MCF 10A (cell line): ENCODE measurements around the gene PRKAR1B. TPM values are rescaled to one million over a fixed set of nuclear protein-coding genes. Genes with fewer than 3 reads are reported as not detected.
A peak's percentile ranks its signal among the peaks of the same experiment; 100 is the strongest.

Experiments used
- BruUV-seq: library from RNA; stranded (reverse); fragments of 400-500 nt; replicated peaks from 2 replicates; lab custom pipeline; 2021; lab: Mats Ljungman, UMichigan
- CTCF ChIA-PET: fragments of 300-600 bp; sonication (Branson Sonifier 250); formaldehyde crosslinking; extraction: SDS; loops from one replicate; lab custom pipeline; 2021; ENCODE audit warnings: antibody characterized with exemption, inconsistent platforms; lab: Yijun Ruan, JAX
- POLR2A ChIA-PET: fragments of 300-600, 350-650 bp; sonication (Branson Sonifier 250); formaldehyde crosslinking; extraction: SDS; loops from one replicate; lab custom pipeline; 2020; ENCODE audit warnings: antibody characterized with exemption, inconsistent platforms; lab: Yijun Ruan, JAX
- DNase-seq: peaks from one replicate; pipeline ENCODE4 v3.0.0-alpha.2; 2018; ENCODE audit not compliant: unreplicated experiment
- H3K27ac Mint-ChIP-seq: one replicate; pipeline ENCODE4 v1.8.0; 2022; ENCODE audit warnings: mild to moderate bottlenecking, low read depth, mixed read lengths; ENCODE audit not compliant: unreplicated experiment
- H3K27me3 Mint-ChIP-seq: one replicate; pipeline ENCODE4 v1.8.0; 2022; ENCODE audit warnings: mixed read lengths; ENCODE audit not compliant: insufficient read depth, unreplicated experiment
- H3K36me3 Mint-ChIP-seq: one replicate; pipeline ENCODE4 v1.8.0; 2022; ENCODE audit warnings: mild to moderate bottlenecking, moderate library complexity, mixed read lengths; ENCODE audit not compliant: insufficient read depth, unreplicated experiment
- H3K4me1 Mint-ChIP-seq: one replicate; pipeline ENCODE4 v1.8.0; 2022; ENCODE audit warnings: mixed read lengths; ENCODE audit not compliant: insufficient read depth, unreplicated experiment
- H3K4me3 Mint-ChIP-seq: one replicate; pipeline ENCODE4 v1.8.0; 2022; ENCODE audit warnings: mild to moderate bottlenecking, moderate library complexity, mixed read lengths; ENCODE audit not compliant: unreplicated experiment
- H3K9me3 Mint-ChIP-seq: one replicate; pipeline ENCODE4 v1.8.0; 2022; ENCODE audit warnings: mixed read lengths; ENCODE audit not compliant: unreplicated experiment
- CTCF ChIP-seq: fragments of 200-600 bp; IDR thresholded peaks from one replicate; pipeline ENCODE4 v1.8.0; 2022; ENCODE audit warnings: antibody characterized with exemption, mild to moderate bottlenecking; ENCODE audit not compliant: unreplicated experiment
- intact Hi-C: fragments of 100-400 bp; cut with micrococcal nuclease; formaldehyde crosslinking; loops from 2 replicates; pipeline ENCODE4 v1.14.1; 2022
- total RNA-seq: library from RNA; stranded (reverse); gene quantifications from 2 replicates; pipeline ENCODE4 v1.2.3, GENCODE V29; 2022

The PRKAR1B gene
- total RNA-seq, 1 experiment from 2014 or later = 31.5 TPM

DNA sequence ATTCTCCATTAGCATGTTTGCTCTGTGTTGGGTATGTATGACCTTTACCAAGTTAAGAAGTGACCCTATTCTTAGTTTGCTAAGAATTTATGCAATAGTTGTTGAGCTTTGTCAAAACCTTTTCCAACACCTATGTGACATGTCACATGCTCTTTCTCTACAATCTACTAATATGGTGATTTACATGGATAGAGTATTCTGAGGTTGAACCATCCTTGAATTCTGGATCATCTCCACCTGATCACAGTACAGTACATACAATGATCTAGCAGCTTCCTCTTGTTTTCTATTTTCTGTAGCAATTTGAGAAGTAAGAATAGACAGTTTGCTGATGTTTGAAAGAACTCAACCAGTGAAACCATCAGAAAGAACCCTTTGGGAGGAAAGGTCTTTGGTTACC lies 106.2 kb downstream of the PRKAR1B start:
- ChIA-PET POLR2A (no interaction called here), CTCF (no interaction called here)
- intact Hi-C loops = no loop called here
- no peak for DNase-seq
- Mint-ChIP-seq H3K36me3 (peaks cover 7% of the 10 kb centered on the region), H3K27me3 (no peaks in the 10 kb centered on the region), H3K9me3 (peaks cover 10% of the 10 kb centered on the region), H3K4me1 (peaks cover 8% of the 10 kb centered on the region), H3K4me3 (no peak overlapping the region), H3K27ac (no peak overlapping the region)
- BruUV-seq = no TSS peak
- TF ChIP-seq CTCF = no peak

DNA sequence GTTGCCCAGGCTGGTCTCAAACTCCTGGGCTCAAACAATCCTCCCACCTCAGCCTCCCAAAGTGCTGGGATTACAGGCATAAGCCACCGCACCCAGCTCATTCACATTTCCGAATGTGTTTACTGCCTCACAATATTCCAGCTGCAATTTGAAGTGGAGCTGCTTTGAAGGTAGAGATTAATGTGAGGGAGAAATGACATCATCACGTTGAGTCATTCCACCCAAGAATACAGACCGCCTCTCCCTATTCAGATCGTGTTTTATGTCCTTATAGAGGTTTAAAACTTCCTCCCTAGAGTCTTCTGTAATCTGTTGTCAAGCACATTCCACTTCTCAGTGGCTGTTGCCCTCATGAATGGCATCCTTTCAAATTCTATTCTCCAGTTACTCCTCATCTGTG lies 107.0 kb downstream of the PRKAR1B start:
- BruUV-seq = no TSS peak
- Mint-ChIP-seq H3K27me3 (no peaks in the 10 kb centered on the region), H3K9me3 (peaks cover 10% of the 10 kb centered on the region), H3K4me3 (no peak overlapping the region), H3K4me1 (peaks cover 8% of the 10 kb centered on the region), H3K36me3 (peaks cover 7% of the 10 kb centered on the region), H3K27ac (no peak overlapping the region)
- ChIA-PET POLR2A (no interaction called here), CTCF (interaction anchor here (0.6 to 0.7 kb wide), 2 partner anchors 216 to 255 kb away, joined by 3 read pairs; no protein-coding TSS in a partner anchor)
- no peak for TF ChIP-seq CTCF
- intact Hi-C loops = no loop called here
- DNase-seq = peak; percentile 24

- no peaks in the 10 kb centered on the region for H3K27me3 Mint-ChIP-seq
- CTCF ChIA-PET = interaction anchor here (0.6 kb wide), 1 partner anchor 217 kb away, joined by 3 read pairs; no protein-coding TSS in a partner anchor
- peaks cover 7% of the 10 kb centered on the region for H3K36me3 Mint-ChIP-seq
- intact Hi-C loops = no loop called here
- POLR2A ChIA-PET = interaction anchor here (1.1 kb wide), 1 partner anchor 69 kb away, joined by 3 read pairs; no protein-coding TSS in a partner anchor
- no peak for TF ChIP-seq CTCF
- H3K4me3 Mint-ChIP-seq = no peak overlapping the region
- no peak for DNase-seq
- peaks cover 8% of the 10 kb centered on the region for H3K4me1 Mint-ChIP-seq
- no TSS peak for BruUV-seq
- no peak overlapping the region for H3K27ac Mint-ChIP-seq
- peaks cover 10% of the 10 kb centered on the region for H3K9me3 Mint-ChIP-seq
Measured at GRCh38 chr7:619368-619840, 107.7 kb downstream of the PRKAR1B start.

- CTCF ChIA-PET = interaction anchor here (0.6 to 0.7 kb wide), 2 partner anchors 290 to 351 kb away, joined by 3 to 4 read pairs; no protein-coding TSS in a partner anchor
- no peak for DNase-seq
- intact Hi-C loops = no loop called here
- H3K4me3 Mint-ChIP-seq = no peak overlapping the region
- peaks cover 8% of the 10 kb centered on the region for H3K4me1 Mint-ChIP-seq
- POLR2A ChIA-PET = interaction anchor here (1.1 kb wide), 1 partner anchor 68 kb away, joined by 3 read pairs; no protein-coding TSS in a partner anchor
- H3K36me3 Mint-ChIP-seq = peaks cover 7% of the 10 kb centered on the region
- BruUV-seq = no TSS peak
- H3K9me3 Mint-ChIP-seq = peaks cover 10% of the 10 kb centered on the region
- TF ChIP-seq CTCF = no peak
- no peak overlapping the region for H3K27ac Mint-ChIP-seq
- no peaks in the 10 kb centered on the region for H3K27me3 Mint-ChIP-seq
Measured at GRCh38 chr7:618539-619367, 108.3 kb downstream of the PRKAR1B start.
